Measurements from ENCODE around the gene CNNM1. TPM values are rescaled to one million over a fixed set of nuclear protein-coding genes. Genes with fewer than 3 reads are reported as not detected.

Gene CNNM1
- total RNA-seq, 1 donor from 2014 or later, result 0.35 TPM

- no peaks in the 10 kb centered on the region for H3K27me3 ChIP-seq (ENCODE audit: low read depth)
- no peak overlapping the region for H3K4me3 ChIP-seq
- no peaks in the 10 kb centered on the region for H3K9me3 ChIP-seq
- no peak for TF ChIP-seq CTCF (IDR thresholded peaks at IDR 0.05)
- intact Hi-C loops (cut with DNase I), result no loop called here
- ATAC-seq, result no peak
- H3K36me3 ChIP-seq, result peaks cover 52% of the 10 kb centered on the region
- no peak for DNase-seq
- H3K27ac ChIP-seq, result no peak overlapping the region
- peaks cover 14% of the 10 kb centered on the region for H3K4me1 ChIP-seq
Measured at GRCh38 chr10:99396471-99396870, 67.3 kb downstream of the CNNM1 start.

GRCh38 chr10:99399664-99400063, 70.5 kb downstream of the CNNM1 start:
- no peaks in the 10 kb centered on the region for H3K9me3 ChIP-seq
- DNase-seq (no peak), ATAC-seq (no peak)
- intact Hi-C loops (cut with DNase I), result no loop called here
- H3K27ac ChIP-seq, result no peak overlapping the region
- H3K27me3 ChIP-seq (ENCODE audit: low read depth), result no peaks in the 10 kb centered on the region
- H3K4me1 ChIP-seq, result peaks cover 7% of the 10 kb centered on the region
- no peak for TF ChIP-seq CTCF (IDR thresholded peaks at IDR 0.05)
- no peak overlapping the region for H3K4me3 ChIP-seq
- H3K36me3 ChIP-seq, result peaks cover 80% of the 10 kb centered on the region

- no peak for TF ChIP-seq CTCF (IDR thresholded peaks at IDR 0.05)
- DNase-seq, result no peak
- no peak overlapping the region for H3K4me3 ChIP-seq
- H3K27ac ChIP-seq, result no peak overlapping the region
- intact Hi-C loops (cut with DNase I), result no loop called here
- no peaks in the 10 kb centered on the region for H3K9me3 ChIP-seq
- no peaks in the 10 kb centered on the region for H3K4me1 ChIP-seq
- no peaks in the 10 kb centered on the region for H3K27me3 ChIP-seq (ENCODE audit: low read depth)
- H3K36me3 ChIP-seq, result peaks cover 76% of the 10 kb centered on the region
- ATAC-seq, result no peak
Measured at GRCh38 chr10:99403674-99404073, 74.5 kb downstream of the CNNM1 start.

- Histone ChIP-seq H3K27ac (no peak overlapping the region), H3K36me3 (peaks cover 55% of the 10 kb centered on the region), H3K9me3 (no peaks in the 10 kb centered on the region), H3K4me1 (no peaks in the 10 kb centered on the region), H3K27me3 (ENCODE audit: low read depth) (no peaks in the 10 kb centered on the region), H3K4me3 (no peak overlapping the region)
- intact Hi-C loops (cut with DNase I), result no loop called here
- ATAC-seq (no peak), DNase-seq (no peak)
- TF ChIP-seq CTCF (IDR thresholded peaks at IDR 0.05), result no peak
Measured at GRCh38 chr10:99406149-99406548, 77.0 kb downstream of the CNNM1 start.

- no peak overlapping the region for H3K27ac ChIP-seq
- peaks cover 29% of the 10 kb centered on the region for H3K36me3 ChIP-seq
- intact Hi-C loops (cut with DNase I), result no loop called here
- no peaks in the 10 kb centered on the region for H3K27me3 ChIP-seq (ENCODE audit: low read depth)
- H3K4me1 ChIP-seq, result no peaks in the 10 kb centered on the region
- no peak for DNase-seq
- no peak for ATAC-seq
- H3K4me3 ChIP-seq, result no peak overlapping the region
- TF ChIP-seq CTCF (IDR thresholded peaks at IDR 0.05), result no peak
- no peaks in the 10 kb centered on the region for H3K9me3 ChIP-seq
Measured at GRCh38 chr10:99410146-99410545, 81.0 kb downstream of the CNNM1 start.

GRCh38 chr10:99410876-99411275, 81.7 kb downstream of the CNNM1 start:
- TF ChIP-seq CTCF (IDR thresholded peaks at IDR 0.05), result no peak
- intact Hi-C loops (cut with DNase I), result no loop called here
- Histone ChIP-seq H3K4me1 (no peaks in the 10 kb centered on the region), H3K9me3 (no peaks in the 10 kb centered on the region), H3K4me3 (no peak overlapping the region), H3K36me3 (peaks cover 24% of the 10 kb centered on the region), H3K27ac (no peak overlapping the region), H3K27me3 (ENCODE audit: low read depth) (no peaks in the 10 kb centered on the region)
- ATAC-seq, result no peak
- DNase-seq, result no peak
